Measurements from ENCODE around the gene POU2AF3.

DNA sequence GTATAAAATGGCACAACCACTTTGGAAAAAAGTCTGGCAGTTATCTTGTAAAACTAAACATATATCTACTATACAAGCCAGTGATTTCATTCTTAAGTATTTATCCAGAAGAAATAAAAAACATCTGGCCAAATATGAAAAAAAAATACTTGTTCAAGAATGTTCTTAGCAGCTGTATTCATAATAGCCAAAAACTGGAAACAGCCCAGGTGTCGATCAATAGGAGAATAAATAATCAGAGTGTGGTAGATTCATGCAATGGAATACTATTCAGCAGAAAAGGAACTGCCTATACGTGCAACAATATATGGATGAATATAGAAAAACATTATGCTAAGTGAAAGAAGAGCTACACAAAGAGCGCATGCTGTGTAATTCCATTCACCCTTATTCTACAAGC, 44.0 kb downstream of the POU2AF3 start:
- TF ChIP-seq, protein P1, sequence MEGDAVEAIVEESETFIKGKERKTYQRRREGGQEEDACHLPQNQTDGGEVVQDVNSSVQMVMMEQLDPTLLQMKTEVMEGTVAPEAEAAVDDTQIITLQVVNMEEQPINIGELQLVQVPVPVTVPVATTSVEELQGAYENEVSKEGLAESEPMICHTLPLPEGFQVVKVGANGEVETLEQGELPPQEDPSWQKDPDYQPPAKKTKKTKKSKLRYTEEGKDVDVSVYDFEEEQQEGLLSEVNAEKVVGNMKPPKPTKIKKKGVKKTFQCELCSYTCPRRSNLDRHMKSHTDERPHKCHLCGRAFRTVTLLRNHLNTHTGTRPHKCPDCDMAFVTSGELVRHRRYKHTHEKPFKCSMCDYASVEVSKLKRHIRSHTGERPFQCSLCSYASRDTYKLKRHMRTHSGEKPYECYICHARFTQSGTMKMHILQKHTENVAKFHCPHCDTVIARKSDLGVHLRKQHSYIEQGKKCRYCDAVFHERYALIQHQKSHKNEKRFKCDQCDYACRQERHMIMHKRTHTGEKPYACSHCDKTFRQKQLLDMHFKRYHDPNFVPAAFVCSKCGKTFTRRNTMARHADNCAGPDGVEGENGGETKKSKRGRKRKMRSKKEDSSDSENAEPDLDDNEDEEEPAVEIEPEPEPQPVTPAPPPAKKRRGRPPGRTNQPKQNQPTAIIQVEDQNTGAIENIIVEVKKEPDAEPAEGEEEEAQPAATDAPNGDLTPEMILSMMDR (conservative IDR thresholded peaks at IDR 0.05; ENCODE audit: low read length): no peak
- TF ChIP-seq EZH2phosphoT487 (IDR thresholded peaks at IDR 0.05; ENCODE audit: borderline replicate concordance): no peak

All from Loucy (cell line).